ENCODE measurements around the gene ATP1A1. TPM values are rescaled to one million over a fixed set of nuclear protein-coding genes. Genes with fewer than 3 reads are reported as not detected.

The ATP1A1 gene
- total and polyA plus RNA-seq, 2 experiments from 2014 or later: 117 to 202 TPM

DNA sequence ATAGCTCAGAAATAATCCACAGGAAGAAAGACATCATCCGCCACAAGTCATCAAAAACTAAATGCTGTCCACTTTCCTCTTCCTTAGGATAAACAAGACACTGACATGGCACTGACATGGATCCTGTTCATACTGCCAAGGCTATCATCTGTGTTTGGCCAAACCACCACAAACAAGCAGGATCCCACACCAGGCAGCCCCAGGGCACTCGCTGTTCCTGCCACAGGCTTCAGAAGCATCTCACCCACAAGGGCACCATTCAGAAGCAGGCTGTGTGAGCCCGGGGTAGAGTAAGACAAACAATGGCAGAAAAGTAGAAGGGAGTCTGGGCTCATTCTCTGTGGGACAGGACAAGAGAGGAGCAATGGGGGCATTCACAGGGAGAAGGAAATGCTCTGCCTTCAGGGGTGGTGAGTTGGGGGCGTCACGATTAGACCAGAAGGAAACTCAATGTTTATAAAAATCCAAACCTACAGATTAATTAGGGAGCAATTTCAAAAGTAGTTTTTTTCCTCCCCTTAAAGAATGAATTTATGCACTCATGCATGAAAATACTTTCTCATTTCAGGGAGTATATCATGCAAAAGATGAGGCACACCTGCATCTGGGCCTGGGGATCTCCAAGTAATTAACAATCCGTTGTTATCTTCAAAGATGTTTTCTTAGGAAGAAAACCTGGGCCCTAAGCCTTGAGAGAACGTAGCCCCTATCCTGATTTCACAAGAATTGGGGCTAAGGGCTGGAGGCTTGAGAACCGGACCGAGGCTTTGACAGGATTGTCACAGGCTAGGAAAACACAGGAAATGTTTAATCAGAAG is 43.3 kb upstream of the ATP1A1 start:
- no peak overlapping the region for H3K4me3 Mint-ChIP-seq
- peaks cover 15% of the 10 kb centered on the region for H3K4me1 Mint-ChIP-seq
- DNase-seq (ENCODE audit: low spot score) (no peak), ATAC-seq (no peak)
- H3K27me3 Mint-ChIP-seq (ENCODE audit: insufficient read depth, low read depth, poor library complexity): peaks cover 4% of the 10 kb centered on the region
- H3K36me3 Mint-ChIP-seq (ENCODE audit: low read depth): no peaks in the 10 kb centered on the region
- H3K27ac ChIP-seq (ENCODE audit: low read depth): no peak overlapping the region
- H4K20me1 ChIP-seq (replicated peaks; ENCODE audit: insufficient read depth): no peaks in the 10 kb centered on the region
- H3K79me2 ChIP-seq (replicated peaks; ENCODE audit: insufficient read depth): no peaks in the 10 kb centered on the region
- H3K36me3 ChIP-seq (ENCODE audit: insufficient read depth): no peaks in the 10 kb centered on the region
- no peaks in the 10 kb centered on the region for H3K9me2 ChIP-seq (ENCODE audit: insufficient read depth)
- TF ChIP-seq NANOG (IDR thresholded peaks at IDR 0.05; ENCODE audit: borderline replicate concordance) (no peak), EZH2phosphoT487 (IDR thresholded peaks at IDR 0.05; ENCODE audit: unreplicated experiment) (no peak), EZH2 (IDR thresholded peaks at IDR 0.05; ENCODE audit: low read depth, unreplicated experiment) (no peak), STAT1 (IDR thresholded peaks at IDR 0.05; ENCODE audit: unreplicated experiment) (no peak)
- TF ChIP-seq, protein P1, sequence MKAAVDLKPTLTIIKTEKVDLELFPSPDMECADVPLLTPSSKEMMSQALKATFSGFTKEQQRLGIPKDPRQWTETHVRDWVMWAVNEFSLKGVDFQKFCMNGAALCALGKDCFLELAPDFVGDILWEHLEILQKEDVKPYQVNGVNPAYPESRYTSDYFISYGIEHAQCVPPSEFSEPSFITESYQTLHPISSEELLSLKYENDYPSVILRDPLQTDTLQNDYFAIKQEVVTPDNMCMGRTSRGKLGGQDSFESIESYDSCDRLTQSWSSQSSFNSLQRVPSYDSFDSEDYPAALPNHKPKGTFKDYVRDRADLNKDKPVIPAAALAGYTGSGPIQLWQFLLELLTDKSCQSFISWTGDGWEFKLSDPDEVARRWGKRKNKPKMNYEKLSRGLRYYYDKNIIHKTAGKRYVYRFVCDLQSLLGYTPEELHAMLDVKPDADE (IDR thresholded peaks at IDR 0.05): no peak
- TF ChIP-seq, protein P2, sequence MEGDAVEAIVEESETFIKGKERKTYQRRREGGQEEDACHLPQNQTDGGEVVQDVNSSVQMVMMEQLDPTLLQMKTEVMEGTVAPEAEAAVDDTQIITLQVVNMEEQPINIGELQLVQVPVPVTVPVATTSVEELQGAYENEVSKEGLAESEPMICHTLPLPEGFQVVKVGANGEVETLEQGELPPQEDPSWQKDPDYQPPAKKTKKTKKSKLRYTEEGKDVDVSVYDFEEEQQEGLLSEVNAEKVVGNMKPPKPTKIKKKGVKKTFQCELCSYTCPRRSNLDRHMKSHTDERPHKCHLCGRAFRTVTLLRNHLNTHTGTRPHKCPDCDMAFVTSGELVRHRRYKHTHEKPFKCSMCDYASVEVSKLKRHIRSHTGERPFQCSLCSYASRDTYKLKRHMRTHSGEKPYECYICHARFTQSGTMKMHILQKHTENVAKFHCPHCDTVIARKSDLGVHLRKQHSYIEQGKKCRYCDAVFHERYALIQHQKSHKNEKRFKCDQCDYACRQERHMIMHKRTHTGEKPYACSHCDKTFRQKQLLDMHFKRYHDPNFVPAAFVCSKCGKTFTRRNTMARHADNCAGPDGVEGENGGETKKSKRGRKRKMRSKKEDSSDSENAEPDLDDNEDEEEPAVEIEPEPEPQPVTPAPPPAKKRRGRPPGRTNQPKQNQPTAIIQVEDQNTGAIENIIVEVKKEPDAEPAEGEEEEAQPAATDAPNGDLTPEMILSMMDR (conservative IDR thresholded peaks at IDR 0.05; ENCODE audit: low read depth in 2 of 2): no peak
- TF ChIP-seq, protein P3, sequence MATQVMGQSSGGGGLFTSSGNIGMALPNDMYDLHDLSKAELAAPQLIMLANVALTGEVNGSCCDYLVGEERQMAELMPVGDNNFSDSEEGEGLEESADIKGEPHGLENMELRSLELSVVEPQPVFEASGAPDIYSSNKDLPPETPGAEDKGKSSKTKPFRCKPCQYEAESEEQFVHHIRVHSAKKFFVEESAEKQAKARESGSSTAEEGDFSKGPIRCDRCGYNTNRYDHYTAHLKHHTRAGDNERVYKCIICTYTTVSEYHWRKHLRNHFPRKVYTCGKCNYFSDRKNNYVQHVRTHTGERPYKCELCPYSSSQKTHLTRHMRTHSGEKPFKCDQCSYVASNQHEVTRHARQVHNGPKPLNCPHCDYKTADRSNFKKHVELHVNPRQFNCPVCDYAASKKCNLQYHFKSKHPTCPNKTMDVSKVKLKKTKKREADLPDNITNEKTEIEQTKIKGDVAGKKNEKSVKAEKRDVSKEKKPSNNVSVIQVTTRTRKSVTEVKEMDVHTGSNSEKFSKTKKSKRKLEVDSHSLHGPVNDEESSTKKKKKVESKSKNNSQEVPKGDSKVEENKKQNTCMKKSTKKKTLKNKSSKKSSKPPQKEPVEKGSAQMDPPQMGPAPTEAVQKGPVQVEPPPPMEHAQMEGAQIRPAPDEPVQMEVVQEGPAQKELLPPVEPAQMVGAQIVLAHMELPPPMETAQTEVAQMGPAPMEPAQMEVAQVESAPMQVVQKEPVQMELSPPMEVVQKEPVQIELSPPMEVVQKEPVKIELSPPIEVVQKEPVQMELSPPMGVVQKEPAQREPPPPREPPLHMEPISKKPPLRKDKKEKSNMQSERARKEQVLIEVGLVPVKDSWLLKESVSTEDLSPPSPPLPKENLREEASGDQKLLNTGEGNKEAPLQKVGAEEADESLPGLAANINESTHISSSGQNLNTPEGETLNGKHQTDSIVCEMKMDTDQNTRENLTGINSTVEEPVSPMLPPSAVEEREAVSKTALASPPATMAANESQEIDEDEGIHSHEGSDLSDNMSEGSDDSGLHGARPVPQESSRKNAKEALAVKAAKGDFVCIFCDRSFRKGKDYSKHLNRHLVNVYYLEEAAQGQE (IDR thresholded peaks at IDR 0.05; ENCODE audit: unreplicated experiment): no peak
- TF ChIP-seq, protein P4, sequence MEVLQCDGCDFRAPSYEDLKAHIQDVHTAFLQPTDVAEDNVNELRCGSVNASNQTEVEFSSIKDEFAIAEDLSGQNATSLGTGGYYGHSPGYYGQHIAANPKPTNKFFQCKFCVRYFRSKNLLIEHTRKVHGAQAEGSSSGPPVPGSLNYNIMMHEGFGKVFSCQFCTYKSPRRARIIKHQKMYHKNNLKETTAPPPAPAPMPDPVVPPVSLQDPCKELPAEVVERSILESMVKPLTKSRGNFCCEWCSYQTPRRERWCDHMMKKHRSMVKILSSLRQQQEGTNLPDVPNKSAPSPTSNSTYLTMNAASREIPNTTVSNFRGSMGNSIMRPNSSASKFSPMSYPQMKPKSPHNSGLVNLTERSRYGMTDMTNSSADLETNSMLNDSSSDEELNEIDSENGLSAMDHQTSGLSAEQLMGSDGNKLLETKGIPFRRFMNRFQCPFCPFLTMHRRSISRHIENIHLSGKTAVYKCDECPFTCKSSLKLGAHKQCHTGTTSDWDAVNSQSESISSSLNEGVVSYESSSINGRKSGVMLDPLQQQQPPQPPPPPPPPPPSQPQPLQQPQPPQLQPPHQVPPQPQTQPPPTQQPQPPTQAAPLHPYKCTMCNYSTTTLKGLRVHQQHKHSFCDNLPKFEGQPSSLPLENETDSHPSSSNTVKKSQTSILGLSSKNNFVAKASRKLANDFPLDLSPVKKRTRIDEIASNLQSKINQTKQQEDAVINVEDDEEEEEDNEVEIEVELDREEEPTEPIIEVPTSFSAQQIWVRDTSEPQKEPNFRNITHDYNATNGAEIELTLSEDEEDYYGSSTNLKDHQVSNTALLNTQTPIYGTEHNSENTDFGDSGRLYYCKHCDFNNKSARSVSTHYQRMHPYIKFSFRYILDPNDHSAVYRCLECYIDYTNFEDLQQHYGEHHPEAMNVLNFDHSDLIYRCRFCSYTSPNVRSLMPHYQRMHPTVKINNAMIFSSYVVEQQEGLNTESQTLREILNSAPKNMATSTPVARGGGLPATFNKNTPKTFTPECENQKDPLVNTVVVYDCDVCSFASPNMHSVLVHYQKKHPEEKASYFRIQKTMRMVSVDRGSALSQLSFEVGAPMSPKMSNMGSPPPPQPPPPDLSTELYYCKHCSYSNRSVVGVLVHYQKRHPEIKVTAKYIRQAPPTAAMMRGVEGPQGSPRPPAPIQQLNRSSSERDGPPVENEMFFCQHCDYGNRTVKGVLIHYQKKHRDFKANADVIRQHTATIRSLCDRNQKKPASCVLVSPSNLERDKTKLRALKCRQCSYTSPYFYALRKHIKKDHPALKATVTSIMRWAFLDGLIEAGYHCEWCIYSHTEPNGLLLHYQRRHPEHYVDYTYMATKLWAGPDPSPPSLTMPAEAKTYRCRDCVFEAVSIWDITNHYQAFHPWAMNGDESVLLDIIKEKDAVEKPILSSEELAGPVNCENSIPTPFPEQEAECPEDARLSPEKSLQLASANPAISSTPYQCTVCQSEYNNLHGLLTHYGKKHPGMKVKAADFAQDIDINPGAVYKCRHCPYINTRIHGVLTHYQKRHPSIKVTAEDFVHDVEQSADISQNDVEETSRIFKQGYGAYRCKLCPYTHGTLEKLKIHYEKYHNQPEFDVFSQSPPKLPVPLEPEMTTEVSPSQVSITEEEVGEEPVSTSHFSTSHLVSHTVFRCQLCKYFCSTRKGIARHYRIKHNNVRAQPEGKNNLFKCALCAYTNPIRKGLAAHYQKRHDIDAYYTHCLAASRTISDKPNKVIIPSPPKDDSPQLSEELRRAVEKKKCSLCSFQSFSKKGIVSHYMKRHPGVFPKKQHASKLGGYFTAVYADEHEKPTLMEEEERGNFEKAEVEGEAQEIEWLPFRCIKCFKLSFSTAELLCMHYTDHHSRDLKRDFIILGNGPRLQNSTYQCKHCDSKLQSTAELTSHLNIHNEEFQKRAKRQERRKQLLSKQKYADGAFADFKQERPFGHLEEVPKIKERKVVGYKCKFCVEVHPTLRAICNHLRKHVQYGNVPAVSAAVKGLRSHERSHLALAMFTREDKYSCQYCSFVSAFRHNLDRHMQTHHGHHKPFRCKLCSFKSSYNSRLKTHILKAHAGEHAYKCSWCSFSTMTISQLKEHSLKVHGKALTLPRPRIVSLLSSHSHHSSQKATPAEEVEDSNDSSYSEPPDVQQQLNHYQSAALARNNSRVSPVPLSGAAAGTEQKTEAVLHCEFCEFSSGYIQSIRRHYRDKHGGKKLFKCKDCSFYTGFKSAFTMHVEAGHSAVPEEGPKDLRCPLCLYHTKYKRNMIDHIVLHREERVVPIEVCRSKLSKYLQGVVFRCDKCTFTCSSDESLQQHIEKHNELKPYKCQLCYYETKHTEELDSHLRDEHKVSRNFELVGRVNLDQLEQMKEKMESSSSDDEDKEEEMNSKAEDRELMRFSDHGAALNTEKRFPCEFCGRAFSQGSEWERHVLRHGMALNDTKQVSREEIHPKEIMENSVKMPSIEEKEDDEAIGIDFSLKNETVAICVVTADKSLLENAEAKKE (CRISPR knock-in tag; IDR thresholded peaks at IDR 0.05): no peak
- no peaks in the 10 kb centered on the region for H3F3A ChIP-seq (replicated peaks; ENCODE audit: low read depth)
- H3K4me1 ChIP-seq (ENCODE audit: insufficient read depth): 0 out of 2 replicates have a peak, but pooled peaks cover 3% of the 10 kb centered on the region
- no peaks in the 10 kb centered on the region for H3K27me3 ChIP-seq (ENCODE audit: insufficient read depth)
- H3K9me3 Mint-ChIP-seq: no peaks in the 10 kb centered on the region
- H2AFZ ChIP-seq: no peak overlapping the region
- no peak overlapping the region for H3K4me2 ChIP-seq
- H3K27ac Mint-ChIP-seq: no peak overlapping the region
- no peak overlapping the region for H3K4me3 ChIP-seq
